HepG2 (cell line): Measurements from ENCODE around the gene SNAP29. TPM values are rescaled to one million over a fixed set of nuclear protein-coding genes. Genes with fewer than 3 reads are reported as not detected.

ENCODE experiments used
- BCL6 ChIP-seq: IDR thresholded peaks from 2 replicates; pipeline ENCODE4 v1.6.1; 2016; ENCODE audit warnings: missing genetic modification reagents, missing compliant biosample characterization
- CREM ChIP-seq, 2 experiments: sonication (generic) in 1 of 2; formaldehyde crosslinking in 1 of 2; IDR thresholded peaks; 2 replicates each; pipeline versions ENCODE4 v1.4.0 to v1.6.1; 2016 to 2020; ENCODE audit warnings: antibody characterized with exemption in 1 of 2, mild to moderate bottlenecking in 1 of 2, missing genetic modification reagents in 1 of 2
- DPF2 ChIP-seq: sonication (generic); formaldehyde crosslinking; IDR thresholded peaks from 2 replicates; pipeline ENCODE4 v1.4.0; 2020; ENCODE audit warnings: mild to moderate bottlenecking, low read depth, missing genetic modification reagents, borderline replicate concordance
- JUND ChIP-seq: sonication (generic); formaldehyde crosslinking; IDR thresholded peaks from 2 replicates; pipeline ENCODE4 v1.8.0; 2022; ENCODE audit warnings: mild to moderate bottlenecking, missing genetic modification reagents
- KLF9 ChIP-seq: IDR thresholded peaks from 2 replicates; pipeline ENCODE4 v1.6.1; 2016; ENCODE audit warnings: low read depth
- NCOA5 ChIP-seq: sonication (generic); formaldehyde crosslinking; IDR thresholded peaks from 2 replicates; pipeline ENCODE4 v1.4.0; 2020; ENCODE audit warnings: missing genetic modification reagents
- NFKB2 ChIP-seq: sonication (generic); formaldehyde crosslinking; IDR thresholded peaks from 2 replicates; pipeline ENCODE4 v1.4.0; 2020; ENCODE audit warnings: missing genetic modification reagents, borderline replicate concordance
- NR2C2 ChIP-seq: sonication (generic); formaldehyde crosslinking; IDR thresholded peaks from 2 replicates; pipeline ENCODE4 v1.4.0; 2020; ENCODE audit warnings: missing genetic modification reagents, mild to moderate bottlenecking, moderate library complexity, borderline replicate concordance
- PHF5A ChIP-seq: IDR thresholded peaks from one replicate; pipeline ENCODE4 v1.6.1; 2018; ENCODE audit warnings: low read depth, missing genetic modification reagents; ENCODE audit not compliant: unreplicated experiment
- RBM22 ChIP-seq: fragments of 200-400 bp; formaldehyde crosslinking; optimal IDR thresholded peaks from 2 replicates; pipeline ENCODE3; 2017; ENCODE audit warnings: mild to moderate bottlenecking, low read length, moderate library complexity
- RXRA ChIP-seq: sonication (generic); formaldehyde crosslinking; IDR thresholded peaks from 2 replicates; pipeline ENCODE4 v1.5.1; 2020; ENCODE audit warnings: missing genetic modification reagents
- SRY ChIP-seq: sonication (generic); formaldehyde crosslinking; IDR thresholded peaks from 2 replicates; pipeline ENCODE4 v1.8.0; 2022; ENCODE audit warnings: mild to moderate bottlenecking, missing genetic modification reagents
- ZFX ChIP-seq: sonication (generic); formaldehyde crosslinking; IDR thresholded peaks from 2 replicates; pipeline ENCODE4 v1.4.0; 2020; ENCODE audit warnings: mild to moderate bottlenecking, low read depth, missing genetic modification reagents, moderate library complexity
- ZNF12 ChIP-seq: sonication (generic); formaldehyde crosslinking; IDR thresholded peaks from 2 replicates; pipeline ENCODE4 v1.5.0; 2020; ENCODE audit warnings: missing genetic modification reagents
- ZNF607 ChIP-seq: sonication (generic); formaldehyde crosslinking; IDR thresholded peaks from 2 replicates; pipeline ENCODE4 v1.5.1; 2020; ENCODE audit warnings: missing genetic modification reagents, mild to moderate bottlenecking, borderline replicate concordance
- ZNF713 ChIP-seq: sonication (generic); formaldehyde crosslinking; IDR thresholded peaks from 2 replicates; pipeline ENCODE4 v1.4.0; 2020; ENCODE audit warnings: mild to moderate bottlenecking, missing genetic modification reagents
- ZNF775 ChIP-seq: sonication (generic); formaldehyde crosslinking; IDR thresholded peaks from 2 replicates; pipeline ENCODE4 v1.4.0; 2020; ENCODE audit warnings: missing genetic modification reagents, mild to moderate bottlenecking, moderate library complexity, borderline replicate concordance
- ZSCAN12 ChIP-seq: sonication (generic); formaldehyde crosslinking; IDR thresholded peaks from 2 replicates; pipeline ENCODE4 v1.9.0; 2021; ENCODE audit warnings: mild to moderate bottlenecking, missing genetic modification reagents
- polyA plus RNA-seq, 8 experiments: library from polyadenylated mRNA; depleted of rRNA in 3 of 8; stranded (reverse) in 7 of 8; unstranded in 1 of 8; fragments of >200 nt; fragmentation: Illumina TruSeq in 4 of 8; extraction: Trizol in 4 of 8; gene quantifications; 2 replicates each; pipeline versions ENCODE4 v1.2.1 to v1.2.3, GENCODE V29; 2011 to 2016; ENCODE audit warnings: low read depth in 4 of 8, missing spikeins in 1 of 8, mixed read lengths in 1 of 8; ENCODE audit not compliant: insufficient read depth in 1 of 8
- total RNA-seq, 5 experiments: library from RNA; depleted of rRNA; stranded (reverse); fragments of >200 nt; fragmentation: Illumina TruSeq; extraction: Trizol; gene quantifications; 2 replicates each; pipeline ENCODE4 v1.2.3, GENCODE V29; 2016; ENCODE audit warnings: low read depth in 1 of 5
- TF ChIP-seq, protein P1 (sequence below): sonication (generic); formaldehyde crosslinking; IDR thresholded peaks from 2 replicates; pipeline ENCODE4 v1.4.0; 2020; ENCODE audit warnings: mild to moderate bottlenecking, low read depth, missing genetic modification reagents
- TF ChIP-seq, protein P2 (sequence below): sonication (generic); formaldehyde crosslinking; IDR thresholded peaks from 2 replicates; pipeline ENCODE4 v1.4.0; 2020; ENCODE audit warnings: missing genetic modification reagents; ENCODE audit errors: not compliant biosample characterization
- TF ChIP-seq, protein P3 (sequence below): sonication (generic); formaldehyde crosslinking; IDR thresholded peaks from 2 replicates; pipeline ENCODE4 v1.4.0; 2020; ENCODE audit warnings: mild to moderate bottlenecking, missing genetic modification reagents
- TF ChIP-seq, protein P4 (sequence below): sonication (generic); formaldehyde crosslinking; conservative IDR thresholded peaks from 2 replicates; pipeline ENCODE4 v1.4.0; 2020; ENCODE audit warnings: mild to moderate bottlenecking, missing genetic modification reagents, moderate library complexity

SNAP29 gene
- total and polyA plus RNA-seq, 2 of the 13 experiments (the other 11 are each of a cell fraction or from before 2014, with no cell fraction given) = 12.3 to 30.7 TPM

DNA sequence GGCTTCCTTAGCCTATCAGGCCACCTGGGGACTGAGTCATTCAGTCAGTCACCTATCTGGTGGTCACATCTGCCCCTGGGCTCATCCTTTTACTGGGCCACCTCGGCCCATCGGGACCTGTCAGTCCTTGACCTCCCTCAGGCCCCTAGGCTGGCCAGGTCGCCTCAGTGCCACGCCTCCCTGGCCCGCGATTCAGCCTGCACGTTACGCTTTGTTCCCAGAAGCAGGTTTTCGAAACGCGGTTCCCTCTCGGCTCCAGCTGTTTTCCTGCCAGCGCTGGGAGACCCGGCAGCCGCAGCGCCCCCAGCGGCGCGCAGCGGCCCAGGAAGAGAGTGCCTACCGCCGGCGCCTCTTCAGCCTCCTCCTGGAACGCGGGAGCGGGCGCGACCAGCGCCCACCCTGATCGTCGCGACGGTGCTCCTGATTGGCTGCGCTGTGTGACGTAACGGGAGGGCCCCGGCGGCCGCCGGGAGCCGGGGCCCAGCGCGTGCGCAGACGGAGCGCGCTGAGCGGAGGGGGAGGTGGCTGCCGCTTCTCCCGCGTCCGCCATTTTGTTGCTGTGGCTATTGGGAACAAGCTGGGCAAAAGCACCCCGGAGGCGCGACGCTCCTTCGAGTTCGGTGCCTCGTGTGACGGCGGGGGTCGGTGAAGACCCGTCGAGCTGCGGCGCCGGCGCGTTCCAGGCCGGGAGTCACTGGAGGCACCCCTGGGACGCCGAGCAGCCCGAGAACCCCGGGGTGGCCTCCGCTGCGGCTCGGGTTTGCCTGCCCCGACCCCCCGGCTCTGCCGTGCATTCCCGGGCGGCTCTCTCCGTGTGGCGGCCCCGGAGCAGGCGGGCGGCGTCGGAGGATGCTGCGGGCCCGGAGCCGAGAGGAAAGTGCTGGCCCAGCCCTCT lies 58.4 kb downstream of the SNAP29 start, which contains the start of gene CRKL (continued):
- TF ChIP-seq BCL6 (peak; percentile 65), ZNF607 (CRISPR knock-in tag) (peak; percentile 76; the same call in 1 of the 2 replicates), RXRA (peak; percentile 95), DPF2 (CRISPR knock-in tag) (no peak; the same call in 1 of the 2 replicates), JUND (CRISPR knock-in tag) (0 out of 2 replicates have a peak, but pooled peaks have one; percentile 65), SRY (CRISPR knock-in tag) (peak; percentile 80; the same call in 1 of the 2 replicates), NR2C2 (peak; percentile 83), ZSCAN12 (CRISPR knock-in tag) (no peak), PHF5A (peak; percentile 90), RBM22 (peak; percentile 42), ZFX (CRISPR knock-in tag) (peak; percentile 73), ZNF12 (CRISPR knock-in tag) (0 out of 2 replicates have a peak, but pooled peaks have one; percentile 7), ZNF713 (CRISPR knock-in tag) (0 out of 2 replicates have a peak, but pooled peaks have one; percentile 29), CREM (IDR thresholded peaks at IDR 0.05) (peak; percentile 36), CREM (CRISPR knock-in tag; IDR thresholded peaks at IDR 0.05) (no peak), NCOA5 (CRISPR knock-in tag) (no peak), ZNF775 (0 out of 2 replicates have a peak, but pooled peaks have one; percentile 65), NFKB2 (peak; percentile 56; the same call in 1 of the 2 replicates), KLF9 (CRISPR knock-in tag) (peak; percentile 97)
- TF ChIP-seq, protein P1, sequence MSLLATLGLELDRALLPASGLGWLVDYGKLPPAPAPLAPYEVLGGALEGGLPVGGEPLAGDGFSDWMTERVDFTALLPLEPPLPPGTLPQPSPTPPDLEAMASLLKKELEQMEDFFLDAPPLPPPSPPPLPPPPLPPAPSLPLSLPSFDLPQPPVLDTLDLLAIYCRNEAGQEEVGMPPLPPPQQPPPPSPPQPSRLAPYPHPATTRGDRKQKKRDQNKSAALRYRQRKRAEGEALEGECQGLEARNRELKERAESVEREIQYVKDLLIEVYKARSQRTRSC (CRISPR knock-in tag) = no peak
- TF ChIP-seq, protein P2, sequence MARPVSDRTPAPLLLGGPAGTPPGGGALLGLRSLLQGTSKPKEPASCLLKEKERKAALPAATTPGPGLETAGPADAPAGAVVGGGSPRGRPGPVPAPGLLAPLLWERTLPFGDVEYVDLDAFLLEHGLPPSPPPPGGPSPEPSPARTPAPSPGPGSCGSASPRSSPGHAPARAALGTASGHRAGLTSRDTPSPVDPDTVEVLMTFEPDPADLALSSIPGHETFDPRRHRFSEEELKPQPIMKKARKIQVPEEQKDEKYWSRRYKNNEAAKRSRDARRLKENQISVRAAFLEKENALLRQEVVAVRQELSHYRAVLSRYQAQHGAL = no peak
- TF ChIP-seq, protein P3, sequence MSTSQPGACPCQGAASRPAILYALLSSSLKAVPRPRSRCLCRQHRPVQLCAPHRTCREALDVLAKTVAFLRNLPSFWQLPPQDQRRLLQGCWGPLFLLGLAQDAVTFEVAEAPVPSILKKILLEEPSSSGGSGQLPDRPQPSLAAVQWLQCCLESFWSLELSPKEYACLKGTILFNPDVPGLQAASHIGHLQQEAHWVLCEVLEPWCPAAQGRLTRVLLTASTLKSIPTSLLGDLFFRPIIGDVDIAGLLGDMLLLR = peak; percentile 76; the same call in 1 of the 2 replicates
- TF ChIP-seq, protein P4, sequence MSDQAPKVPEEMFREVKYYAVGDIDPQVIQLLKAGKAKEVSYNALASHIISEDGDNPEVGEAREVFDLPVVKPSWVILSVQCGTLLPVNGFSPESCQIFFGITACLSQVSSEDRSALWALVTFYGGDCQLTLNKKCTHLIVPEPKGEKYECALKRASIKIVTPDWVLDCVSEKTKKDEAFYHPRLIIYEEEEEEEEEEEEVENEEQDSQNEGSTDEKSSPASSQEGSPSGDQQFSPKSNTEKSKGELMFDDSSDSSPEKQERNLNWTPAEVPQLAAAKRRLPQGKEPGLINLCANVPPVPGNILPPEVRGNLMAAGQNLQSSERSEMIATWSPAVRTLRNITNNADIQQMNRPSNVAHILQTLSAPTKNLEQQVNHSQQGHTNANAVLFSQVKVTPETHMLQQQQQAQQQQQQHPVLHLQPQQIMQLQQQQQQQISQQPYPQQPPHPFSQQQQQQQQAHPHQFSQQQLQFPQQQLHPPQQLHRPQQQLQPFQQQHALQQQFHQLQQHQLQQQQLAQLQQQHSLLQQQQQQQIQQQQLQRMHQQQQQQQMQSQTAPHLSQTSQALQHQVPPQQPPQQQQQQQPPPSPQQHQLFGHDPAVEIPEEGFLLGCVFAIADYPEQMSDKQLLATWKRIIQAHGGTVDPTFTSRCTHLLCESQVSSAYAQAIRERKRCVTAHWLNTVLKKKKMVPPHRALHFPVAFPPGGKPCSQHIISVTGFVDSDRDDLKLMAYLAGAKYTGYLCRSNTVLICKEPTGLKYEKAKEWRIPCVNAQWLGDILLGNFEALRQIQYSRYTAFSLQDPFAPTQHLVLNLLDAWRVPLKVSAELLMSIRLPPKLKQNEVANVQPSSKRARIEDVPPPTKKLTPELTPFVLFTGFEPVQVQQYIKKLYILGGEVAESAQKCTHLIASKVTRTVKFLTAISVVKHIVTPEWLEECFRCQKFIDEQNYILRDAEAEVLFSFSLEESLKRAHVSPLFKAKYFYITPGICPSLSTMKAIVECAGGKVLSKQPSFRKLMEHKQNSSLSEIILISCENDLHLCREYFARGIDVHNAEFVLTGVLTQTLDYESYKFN (CRISPR knock-in tag) = peak; percentile 87
